HG03439 (cell line): ENCODE results near the gene PTGFRN.

ENCODE experiments used
- ATAC-seq: cut with Tn5 transposase; IDR thresholded peaks from one replicate; pipeline ENCODE4 v1.9.1; 2021; ENCODE audit warnings: mild to moderate bottlenecking, moderate library complexity; ENCODE audit not compliant: unreplicated experiment

Gene PTGFRN

DNA sequence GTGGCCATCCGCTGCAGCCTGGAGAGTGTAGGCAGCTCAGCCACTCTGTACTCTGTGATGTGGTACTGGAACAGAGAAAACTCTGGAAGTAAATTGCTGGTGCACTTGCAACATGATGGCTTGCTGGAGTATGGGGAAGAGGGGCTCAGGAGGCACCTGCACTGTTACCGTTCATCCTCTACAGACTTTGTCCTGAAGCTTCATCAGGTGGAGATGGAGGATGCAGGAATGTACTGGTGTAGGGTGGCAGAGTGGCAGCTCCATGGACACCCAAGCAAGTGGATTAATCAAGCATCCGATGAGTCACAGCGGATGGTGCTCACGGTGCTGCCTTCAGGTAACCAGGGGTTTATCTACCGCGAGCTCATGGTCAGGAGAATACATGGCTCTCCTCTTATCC is 115.9 kb downstream of the PTGFRN start:
- no peak for ATAC-seq

DNA sequence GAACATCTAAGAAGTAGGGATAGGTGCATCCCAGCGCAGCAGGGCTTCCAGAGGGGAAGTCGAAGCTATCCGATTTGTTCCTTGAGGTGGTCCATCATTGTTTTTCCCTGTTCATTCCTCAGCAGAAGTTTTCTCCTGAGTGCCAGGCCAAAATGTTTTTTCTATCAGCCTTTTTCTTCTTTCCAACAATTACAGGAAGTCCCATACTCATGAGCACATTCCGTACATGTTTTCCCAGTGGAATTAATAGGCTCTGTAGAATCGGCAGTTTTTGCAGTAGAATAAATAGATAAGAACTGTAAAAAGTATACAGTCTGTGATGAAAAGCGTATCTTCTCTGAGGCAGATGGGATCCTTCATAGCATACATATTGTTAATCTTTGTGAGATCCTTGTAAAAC is 116.6 kb downstream of the PTGFRN start:
- no peak for ATAC-seq

GRCh38 chr1:117029685-117030084 is 120.0 kb downstream of the PTGFRN start:
- no peak for ATAC-seq

DNA sequence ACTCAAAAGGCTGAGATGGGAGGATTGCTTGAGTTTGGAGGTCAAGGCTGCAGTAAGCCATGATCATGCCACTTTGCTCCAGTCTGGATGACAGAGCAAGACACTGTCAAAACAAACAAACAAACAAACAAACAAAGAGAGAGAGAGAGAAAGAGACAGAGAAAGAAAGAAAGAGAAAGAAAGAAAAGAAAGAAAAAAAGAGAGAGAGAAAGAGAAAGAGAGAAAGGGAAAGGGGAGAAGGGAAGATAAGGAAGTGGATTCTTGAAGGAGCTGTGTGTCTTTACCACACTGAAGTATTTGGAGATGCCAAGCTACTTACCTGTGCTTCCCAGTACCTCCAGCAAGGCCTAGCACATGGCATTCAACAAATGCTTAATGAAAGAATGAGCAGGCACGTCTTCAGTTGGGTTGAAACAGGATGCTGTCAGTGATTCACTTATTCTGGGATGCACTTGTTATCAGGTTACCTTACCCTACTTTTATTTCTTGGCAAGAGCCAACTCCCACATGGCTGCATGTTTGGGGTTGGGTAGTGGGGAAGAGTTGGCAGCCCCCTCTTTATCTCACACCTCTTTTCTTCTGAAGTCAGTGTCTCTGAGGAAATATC is 120.7 kb downstream of the PTGFRN start:
- ATAC-seq, result no peak

- ATAC-seq, result no peak
Measured at GRCh38 chr1:117032266-117032665, 122.5 kb downstream of the PTGFRN start.

- ATAC-seq, result no peak
Measured at GRCh38 chr1:117032681-117033539, 123.2 kb downstream of the PTGFRN start.

- ATAC-seq, result no peak
Measured at GRCh38 chr1:117033772-117034171, 124.1 kb downstream of the PTGFRN start.

DNA sequence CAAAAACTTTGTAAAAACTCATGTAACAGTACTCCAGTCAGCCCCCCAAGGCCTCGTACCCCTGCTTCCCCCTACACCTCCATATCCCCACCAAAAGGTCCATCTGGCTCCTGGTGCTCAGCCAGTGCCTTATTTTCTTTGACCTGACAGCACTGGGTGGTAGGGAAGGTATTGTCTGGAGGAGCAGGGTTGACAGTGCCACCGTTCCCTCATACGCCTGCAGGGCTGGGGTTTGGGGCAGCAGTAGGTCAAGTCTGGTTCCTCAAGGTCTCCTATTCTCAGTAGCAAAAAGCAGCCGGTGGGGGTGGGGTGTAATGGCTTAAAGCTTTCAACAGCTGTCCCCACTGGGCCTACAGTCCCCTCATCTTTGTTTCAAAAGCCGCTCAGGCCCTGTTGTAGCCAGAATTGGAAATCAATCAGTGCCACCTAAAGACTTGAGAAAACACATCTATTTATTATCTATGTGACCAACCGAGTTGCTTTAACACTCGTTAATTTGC is 125.1 kb downstream of the PTGFRN start:
- no peak for ATAC-seq

GRCh38 chr1:117036018-117036461 is 126.3 kb downstream of the PTGFRN start:
- no peak for ATAC-seq

- no peak for ATAC-seq
Measured at GRCh38 chr1:117037802-117038201, 128.1 kb downstream of the PTGFRN start.

DNA sequence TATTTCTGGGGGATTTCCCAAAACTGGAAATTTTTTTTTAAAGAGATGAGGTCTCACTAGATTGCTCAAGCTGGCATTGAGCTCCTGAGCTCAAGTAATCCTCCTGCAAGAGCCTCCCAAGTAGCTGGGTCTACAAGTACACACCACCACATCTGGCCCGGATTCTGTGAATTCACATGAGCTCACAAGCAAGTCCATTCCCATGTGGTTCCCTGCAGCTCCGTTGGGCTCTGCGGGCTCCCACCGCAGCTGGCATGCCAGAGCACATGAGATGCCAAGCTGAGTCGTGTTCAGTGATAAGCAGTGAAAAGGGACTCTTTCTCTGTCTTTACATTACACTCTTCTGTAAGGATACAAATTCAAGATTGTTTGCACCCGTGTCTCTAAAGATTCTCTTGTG is 128.5 kb downstream of the PTGFRN start:
- no peak for ATAC-seq
